Neuronal stem cell (in vitro differentiated cells): ENCODE data around the gene SLC2A5.
"Not testable (repeated sequence)": the region's sequence is repeated elsewhere in the genome, so short reads cannot be mapped to it uniquely, and the experiment has no call there.

Experiments used
- DNase-seq: peaks from one replicate; pipeline ENCODE4 v3.0.0-alpha.2; 2013; ENCODE audit warnings: low spot score
- H2AFZ ChIP-seq: one replicate; pipeline ENCODE4 v1.6.1; 2013; ENCODE audit warnings: mild to moderate bottlenecking, low read length, inconsistent platforms
- H2AK5ac ChIP-seq: 2 replicates; pipeline ENCODE4 v1.6.1; 2013; ENCODE audit warnings: low read depth, mild to moderate bottlenecking, inconsistent platforms, low read length, moderate library complexity, mixed read lengths
- H2BK120ac ChIP-seq: 2 replicates; pipeline ENCODE4 v1.6.1; 2013; ENCODE audit warnings: low read depth, mild to moderate bottlenecking, inconsistent platforms, low read length, moderate library complexity, mixed read lengths
- H2BK12ac ChIP-seq: one replicate; pipeline ENCODE4 v1.6.1; 2013; ENCODE audit warnings: low read length, inconsistent platforms
- H2BK15ac ChIP-seq: 2 replicates; pipeline ENCODE4 v1.6.1; 2013; ENCODE audit warnings: mild to moderate bottlenecking, low read length, inconsistent platforms, mixed read lengths
- H2BK5ac ChIP-seq: one replicate; pipeline ENCODE4 v1.6.1; 2013; ENCODE audit warnings: inconsistent platforms, mild to moderate bottlenecking, low read length, moderate library complexity
- H3K14ac ChIP-seq: one replicate; pipeline ENCODE4 v1.6.1; 2013; ENCODE audit warnings: low read length, inconsistent platforms
- H3K18ac ChIP-seq: 2 replicates; pipeline ENCODE4 v1.6.1; 2013; ENCODE audit warnings: low read length, inconsistent platforms
- H3K23ac ChIP-seq: 2 replicates; pipeline ENCODE4 v1.6.1; 2013; ENCODE audit warnings: low read depth, mild to moderate bottlenecking, mixed read lengths, low read length, inconsistent platforms; ENCODE audit not compliant: poor library complexity
- H3K27ac ChIP-seq: replicated peaks from 3 replicates; pipeline ENCODE4 v1.5.1; 2013; ENCODE audit warnings: low read length, inconsistent platforms
- H3K27me3 ChIP-seq, 3 experiments: 2 replicates each; pipeline ENCODE4 v1.6.1; 2013; ENCODE audit warnings: low read length in 3 of 3, mild to moderate bottlenecking in 2 of 3, inconsistent platforms in 1 of 3, low read depth in 1 of 3, mixed read lengths in 1 of 3, moderate library complexity in 1 of 3; ENCODE audit not compliant: control insufficient read depth in 3 of 3, insufficient read depth in 3 of 3
- H3K36me3 ChIP-seq, 2 donors: replicated peaks in 1 of 2; 2 replicates each; pipeline ENCODE4 v1.6.1; 2013; ENCODE audit warnings: low read length in 2 of 2; ENCODE audit not compliant: control insufficient read depth in 2 of 2, insufficient read depth in 2 of 2
- H3K4ac ChIP-seq: 2 replicates; pipeline ENCODE4 v1.6.1; 2013; ENCODE audit warnings: inconsistent platforms, mild to moderate bottlenecking, low read length, moderate library complexity
- H3K4me1 ChIP-seq, 2 donors: 1 replicate in 1 of 2; 2 replicates in 1 of 2; pipeline ENCODE4 v1.6.1; 2013; ENCODE audit warnings: low read length in 2 of 2, low read depth in 1 of 2; ENCODE audit not compliant: control insufficient read depth in 2 of 2, insufficient read depth in 1 of 2
- H3K4me2 ChIP-seq: one replicate; pipeline ENCODE4 v1.6.1; 2013; ENCODE audit warnings: mild to moderate bottlenecking, low read length, inconsistent platforms; ENCODE audit not compliant: insufficient read depth, poor library complexity, severe bottlenecking
- H3K4me3 ChIP-seq, 2 donors: 2 replicates each; pipeline ENCODE4 v1.5.1; 2013; ENCODE audit warnings: low read length in 2 of 2, mild to moderate bottlenecking in 2 of 2, inconsistent platforms in 1 of 2, moderate library complexity in 1 of 2
- H3K79me1 ChIP-seq: one replicate; pipeline ENCODE4 v1.6.1; 2013; ENCODE audit warnings: low read depth, mild to moderate bottlenecking, inconsistent platforms, low read length, moderate library complexity
- H3K9ac ChIP-seq: one replicate; pipeline ENCODE4 v1.6.1; 2013; ENCODE audit warnings: mild to moderate bottlenecking, low read depth, low read length, inconsistent platforms; ENCODE audit not compliant: poor library complexity
- H3K9me3 ChIP-seq, 2 donors: replicated peaks in 1 of 2; 2 replicates each; pipeline versions ENCODE3 to v1.6.1; 2013; ENCODE audit warnings: low read length in 2 of 2, mild to moderate bottlenecking in 2 of 2, inconsistent platforms in 1 of 2, low read depth in 1 of 2, mixed read lengths in 1 of 2, moderate library complexity in 1 of 2; ENCODE audit not compliant: control insufficient read depth in 2 of 2, insufficient read depth in 1 of 2
- H4K8ac ChIP-seq: one replicate; pipeline ENCODE4 v1.6.1; 2013; ENCODE audit warnings: low read depth, mild to moderate bottlenecking, inconsistent platforms, low read length, moderate library complexity
- H4K91ac ChIP-seq: one replicate; pipeline ENCODE4 v1.6.1; 2013; ENCODE audit warnings: low read length, low read depth, mild to moderate bottlenecking, inconsistent platforms; ENCODE audit not compliant: poor library complexity
- WGBS, 2 donors: extraction: QIAGEN DNeasy Blood & Tissue Kit; methylation state at CpG; one replicate each; pipeline ENCODE4 v1.1.7; 2013; ENCODE audit warnings: missing lambda C conversion rate in 2 of 2, mixed read lengths in 1 of 2; ENCODE audit not compliant: insufficient read length in 2 of 2, insufficient replicate concordance in 1 of 2; ENCODE audit errors: extremely low coverage in 2 of 2; 5-methylcytosine and 5-hydroxymethylcytosine counted together

SLC2A5 gene

DNA sequence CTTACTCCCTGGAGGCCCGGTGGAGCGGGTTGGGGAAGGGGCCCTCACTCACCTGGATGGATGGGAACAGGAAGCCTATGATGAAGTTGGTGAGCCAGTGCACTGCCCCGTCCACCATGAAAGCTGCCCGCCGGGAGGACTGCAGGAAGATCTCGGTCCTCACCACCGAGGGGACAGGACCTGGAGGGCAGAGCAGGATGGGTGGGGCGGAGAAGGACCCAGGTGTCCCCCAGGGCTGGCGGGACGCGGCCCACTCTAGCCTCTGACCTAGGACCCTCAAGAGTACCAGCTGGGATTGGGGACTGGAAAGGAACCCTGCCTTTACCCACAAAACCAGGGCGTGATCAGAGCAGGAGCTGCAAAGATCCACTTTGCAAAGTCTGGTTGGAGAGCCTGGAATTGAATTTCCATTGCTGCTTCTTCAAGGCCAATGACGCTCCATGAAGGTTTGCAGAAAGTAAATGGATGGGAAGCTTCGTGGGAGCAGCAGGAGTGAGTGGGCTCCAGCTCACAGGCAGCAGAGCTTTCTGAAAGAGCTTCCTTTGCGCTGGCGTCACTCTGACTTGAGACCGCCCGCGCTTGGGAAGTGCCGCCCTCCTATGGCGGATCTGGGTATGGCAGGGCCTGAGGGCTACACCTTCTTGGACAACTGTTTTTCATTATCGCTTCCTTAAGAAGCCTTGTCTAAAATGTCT, 64.6 kb downstream of the SLC2A5 start:
- H3K9ac ChIP-seq: no peak overlapping the region
- peak; percentile 72 for DNase-seq
- peak overlapping the region; percentile 80 for H3K23ac ChIP-seq
- H2AK5ac ChIP-seq: peak overlapping the region; percentile 99
- H3K18ac ChIP-seq: peak overlapping the region; percentile 20
- H4K91ac ChIP-seq: peak overlapping the region; percentile 65
- H2BK5ac ChIP-seq: peak overlapping the region; percentile 83
- H4K8ac ChIP-seq: peak overlapping the region; percentile 68
- no peak overlapping the region for H3K4me3 ChIP-seq
- no peaks in the 10 kb centered on the region for H3K36me3 ChIP-seq
- no peak overlapping the region for H3K27ac ChIP-seq
- H3K4ac ChIP-seq: no peak overlapping the region
- peak overlapping the region; percentile 57 for H2AFZ ChIP-seq
- no peak overlapping the region for H3K4me2 ChIP-seq
- H2BK120ac ChIP-seq: no peak overlapping the region
- no peak overlapping the region for H3K14ac ChIP-seq
- H2BK12ac ChIP-seq: peak overlapping the region; percentile 85
- H3K27me3 ChIP-seq: peaks cover 0 to 10% (median 0%) of the 10 kb centered on the region in 3 experiments
- WGBS, 2 donors: no CpG with 5 or more reads among the region's 22 CpGs
- no peaks in the 10 kb centered on the region for H3K79me1 ChIP-seq
- no peaks in the 10 kb centered on the region for H3K9me3 ChIP-seq
- peaks cover 0 to 8% of the 10 kb centered on the region in 2 donors for H3K4me1 ChIP-seq
- H2BK15ac ChIP-seq: peak overlapping the region; percentile 94

- Histone ChIP-seq H3K4ac (no peak overlapping the region), H3K23ac (peak overlapping the region; percentile 80), H3K27me3 (peaks cover 0 to 10% (median 0%) of the 10 kb centered on the region in 3 experiments), H4K91ac (peak overlapping the region; percentile 65), H3K79me1 (no peaks in the 10 kb centered on the region), H3K18ac (peak overlapping the region; percentile 20), H2AK5ac (peak overlapping the region; percentile 99), H2BK15ac (peak overlapping the region; percentile 94), H3K9ac (no peak overlapping the region), H3K4me2 (no peak overlapping the region), H3K27ac (no peak overlapping the region), H2BK120ac (no peak overlapping the region), H2BK12ac (peak overlapping the region; percentile 85), H2BK5ac (peak overlapping the region; percentile 83), H4K8ac (no peak overlapping the region), H3K36me3 (no peaks in the 10 kb centered on the region), H3K9me3 (no peaks in the 10 kb centered on the region), H3K4me3 (no peak overlapping the region), H3K14ac (no peak overlapping the region), H2AFZ (peak overlapping the region; percentile 57), H3K4me1 (peaks cover 0 to 8% of the 10 kb centered on the region in 2 donors)
- DNase-seq: no peak
- WGBS, 2 donors: no CpG with 5 or more reads among the region's 11 CpGs
Measured at GRCh38 chr1:9004031-9004699, 65.3 kb downstream of the SLC2A5 start.

- H3K9ac ChIP-seq, H2BK15ac ChIP-seq, H3K36me3 ChIP-seq, H3K14ac ChIP-seq, H3K27me3 ChIP-seq, H2BK12ac ChIP-seq, H3K4ac ChIP-seq, H3K23ac ChIP-seq, H3K27ac ChIP-seq, H4K8ac ChIP-seq, H3K18ac ChIP-seq, H3K4me2 ChIP-seq, H4K91ac ChIP-seq, H2AK5ac ChIP-seq, H3K4me3 ChIP-seq, H3K79me1 ChIP-seq, H3K9me3 ChIP-seq, H2BK120ac ChIP-seq, DNase-seq, H2BK5ac ChIP-seq, H3K4me1 ChIP-seq, H2AFZ ChIP-seq: not testable (repeated sequence)
- no CpG with 5 or more reads among the region's 11 CpGs for WGBS, 2 donors
Measured at GRCh38 chr1:9002215-9002560, 67.2 kb downstream of the SLC2A5 start.

DNA sequence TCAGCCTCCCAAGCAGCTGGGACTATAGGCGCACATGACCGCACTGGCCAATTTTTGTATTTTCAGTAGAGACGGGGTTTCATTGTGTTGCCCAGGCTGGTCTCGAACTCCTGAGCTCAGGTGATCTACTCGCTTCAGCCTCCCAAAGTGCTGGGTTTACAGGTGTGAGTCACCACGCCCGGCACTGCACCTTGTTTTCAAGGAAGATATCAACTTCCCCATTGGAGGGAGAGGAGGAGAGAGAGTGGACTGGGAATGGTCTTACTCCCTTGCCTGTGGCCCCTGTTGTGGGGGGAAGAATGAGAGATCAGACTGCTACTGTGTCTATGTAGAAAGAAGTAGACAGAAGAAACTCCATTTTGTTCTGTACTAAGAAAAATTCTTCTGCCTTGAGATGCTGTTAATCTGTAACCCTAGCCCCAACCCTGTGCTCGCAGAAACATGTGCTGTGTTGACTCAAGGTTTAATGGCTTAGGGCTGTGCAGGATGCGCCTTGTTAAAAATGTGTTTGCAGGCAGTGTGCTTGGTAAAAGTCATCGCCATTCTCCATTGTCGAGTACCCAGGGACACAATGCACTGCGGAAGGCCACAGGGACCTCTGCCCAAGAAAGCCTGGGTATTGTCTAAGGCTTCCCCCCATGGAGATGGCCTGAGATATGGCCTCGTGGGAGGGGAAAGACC, 67.8 kb downstream of the SLC2A5 start:
- not testable (repeated sequence) for H2AK5ac ChIP-seq

More for the DNA sequence above, 67.8 kb downstream of the SLC2A5 start:
- H3K27me3 ChIP-seq, H3K14ac ChIP-seq, H3K9ac ChIP-seq, H2BK15ac ChIP-seq, H3K79me1 ChIP-seq, H2AFZ ChIP-seq, H3K4me3 ChIP-seq, H3K27ac ChIP-seq, H3K4me2 ChIP-seq, H2BK5ac ChIP-seq, DNase-seq, H4K8ac ChIP-seq, H3K9me3 ChIP-seq, H3K23ac ChIP-seq, H3K36me3 ChIP-seq, H4K91ac ChIP-seq, H3K4me1 ChIP-seq, H3K4ac ChIP-seq, H2BK120ac ChIP-seq, H2BK12ac ChIP-seq, H3K18ac ChIP-seq: not testable (repeated sequence)
- WGBS, 2 donors: no CpG with 5 or more reads among the region's 13 CpGs
